Stimulated activated CD4-positive, alpha-beta T cell treated with anti-CD3 and anti-CD28 coated beads, TNF-alpha, amount 100 ng/mL, for 48 hours (primary cell): ENCODE data around the gene ZNF827.

Experiments used
- DNase-seq, 3 donors: peaks; one replicate each; pipeline ENCODE4 v3.0.0-alpha.2; 2020; ENCODE audit warnings: low read depth in 3 of 3

ZNF827 gene, protein sequence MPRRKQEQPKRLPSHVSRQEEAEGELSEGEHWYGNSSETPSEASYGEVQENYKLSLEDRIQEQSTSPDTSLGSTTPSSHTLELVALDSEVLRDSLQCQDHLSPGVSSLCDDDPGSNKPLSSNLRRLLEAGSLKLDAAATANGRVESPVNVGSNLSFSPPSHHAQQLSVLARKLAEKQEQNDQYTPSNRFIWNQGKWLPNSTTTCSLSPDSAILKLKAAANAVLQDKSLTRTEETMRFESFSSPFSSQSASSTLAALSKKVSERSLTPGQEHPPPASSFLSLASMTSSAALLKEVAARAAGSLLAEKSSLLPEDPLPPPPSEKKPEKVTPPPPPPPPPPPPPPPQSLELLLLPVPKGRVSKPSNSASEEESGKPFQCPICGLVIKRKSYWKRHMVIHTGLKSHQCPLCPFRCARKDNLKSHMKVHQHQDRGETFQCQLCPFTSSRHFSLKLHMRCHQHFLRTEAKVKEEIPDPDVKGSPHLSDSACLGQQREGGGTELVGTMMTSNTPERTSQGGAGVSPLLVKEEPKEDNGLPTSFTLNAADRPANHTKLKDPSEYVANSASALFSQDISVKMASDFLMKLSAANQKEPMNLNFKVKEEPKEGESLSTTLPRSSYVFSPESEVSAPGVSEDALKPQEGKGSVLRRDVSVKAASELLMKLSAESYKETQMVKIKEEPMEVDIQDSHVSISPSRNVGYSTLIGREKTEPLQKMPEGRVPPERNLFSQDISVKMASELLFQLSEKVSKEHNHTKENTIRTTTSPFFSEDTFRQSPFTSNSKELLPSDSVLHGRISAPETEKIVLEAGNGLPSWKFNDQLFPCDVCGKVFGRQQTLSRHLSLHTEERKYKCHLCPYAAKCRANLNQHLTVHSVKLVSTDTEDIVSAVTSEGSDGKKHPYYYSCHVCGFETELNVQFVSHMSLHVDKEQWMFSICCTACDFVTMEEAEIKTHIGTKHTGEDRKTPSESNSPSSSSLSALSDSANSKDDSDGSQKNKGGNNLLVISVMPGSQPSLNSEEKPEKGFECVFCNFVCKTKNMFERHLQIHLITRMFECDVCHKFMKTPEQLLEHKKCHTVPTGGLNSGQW

DNA sequence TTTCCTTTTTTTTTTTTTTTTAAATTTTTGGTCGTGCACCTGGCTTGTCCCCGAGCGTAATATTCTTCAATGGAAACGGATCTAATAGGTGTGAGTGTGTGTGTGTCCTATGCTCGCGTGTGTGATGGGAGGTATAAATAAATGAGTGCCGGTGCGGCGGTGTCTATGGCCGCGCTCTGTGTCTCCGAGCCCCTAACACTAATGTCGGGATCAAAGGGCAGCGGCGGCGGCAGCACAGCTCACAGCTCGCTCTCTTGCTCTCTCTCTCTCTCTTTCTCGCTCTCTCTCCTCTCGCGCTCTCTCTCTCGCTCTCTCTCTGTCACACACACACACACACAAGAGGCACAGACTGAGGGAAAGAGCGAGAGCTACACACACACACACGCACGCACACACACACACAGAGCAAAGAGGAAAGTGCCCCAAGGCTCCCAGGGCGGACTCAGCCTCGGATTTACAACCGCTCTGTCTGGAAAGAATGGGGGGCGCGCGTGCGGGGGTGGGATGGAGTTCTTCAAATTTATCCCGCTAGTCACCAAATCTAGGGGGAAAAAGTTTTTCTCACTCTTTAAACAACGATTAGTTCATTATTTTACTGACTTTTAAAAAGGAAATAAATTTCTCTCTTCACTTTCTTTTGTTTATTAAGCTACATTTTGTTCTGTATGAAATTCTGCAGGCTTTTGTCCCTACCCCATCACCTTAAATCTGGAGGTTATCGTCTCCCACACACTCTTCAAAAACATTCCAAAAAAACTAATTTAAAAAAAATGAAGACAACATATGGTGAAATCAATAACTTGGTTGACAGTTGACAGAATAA, at the start of gene ZNF827:
Gene ZNF827, minus strand, starts transcription at position 206 of the 823 bp plus-strand sequence. CDS start 416 bp downstream, outside the sequence.
- peak in 2 of 3 donors; percentile 38 to 50 for DNase-seq

GRCh38 chr4:145984563-145984962, 45.9 kb upstream of the ZNF827 start:
- DNase-seq: no peak

GRCh38 chr4:145982791-145983190, 44.2 kb upstream of the ZNF827 start:
- DNase-seq: no peak

GRCh38 chr4:145979160-145979559, 40.5 kb upstream of the ZNF827 start:
- no peak for DNase-seq

- no peak for DNase-seq
Observed at GRCh38 chr4:145976680-145977079, 38.1 kb upstream of the ZNF827 start.

- DNase-seq: no peak
Observed at GRCh38 chr4:145960012-145960411, 21.4 kb upstream of the ZNF827 start.

- DNase-seq: no peak
Observed at GRCh38 chr4:145957302-145957701, 18.7 kb upstream of the ZNF827 start.

DNA sequence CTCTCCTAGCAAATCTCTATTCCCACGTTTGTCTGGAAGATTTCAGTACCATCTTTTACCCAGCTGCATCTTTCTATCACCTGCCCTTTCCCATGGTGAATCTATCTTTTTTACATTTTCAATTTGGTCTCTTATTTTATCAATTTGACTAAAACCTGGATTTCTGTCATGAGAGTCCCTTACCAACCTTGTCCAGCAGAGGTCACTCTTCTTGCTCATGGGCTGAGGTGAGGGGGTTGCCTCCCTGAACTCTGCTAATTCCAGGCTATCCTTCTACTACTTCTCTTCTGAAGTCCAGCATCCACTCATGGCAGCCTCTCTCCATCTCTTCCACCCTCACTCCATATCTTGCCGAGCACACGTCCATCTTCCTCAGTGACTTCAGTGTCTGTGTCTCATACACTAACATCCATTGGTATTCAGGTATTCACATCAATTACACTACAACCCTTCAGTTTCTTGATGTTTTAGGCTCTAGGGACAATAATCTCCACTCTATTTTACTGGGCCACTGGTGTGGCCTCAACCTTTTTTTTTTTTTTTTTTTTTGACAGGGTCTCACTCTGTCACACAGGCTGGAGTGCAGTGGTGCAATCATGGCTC, 17.8 kb upstream of the ZNF827 start:
- no peak for DNase-seq

- DNase-seq: no peak
Observed at GRCh38 chr4:145954924-145955339, 16.3 kb upstream of the ZNF827 start.

- DNase-seq: no peak
Observed at GRCh38 chr4:145951931-145952330, 13.3 kb upstream of the ZNF827 start.

DNA sequence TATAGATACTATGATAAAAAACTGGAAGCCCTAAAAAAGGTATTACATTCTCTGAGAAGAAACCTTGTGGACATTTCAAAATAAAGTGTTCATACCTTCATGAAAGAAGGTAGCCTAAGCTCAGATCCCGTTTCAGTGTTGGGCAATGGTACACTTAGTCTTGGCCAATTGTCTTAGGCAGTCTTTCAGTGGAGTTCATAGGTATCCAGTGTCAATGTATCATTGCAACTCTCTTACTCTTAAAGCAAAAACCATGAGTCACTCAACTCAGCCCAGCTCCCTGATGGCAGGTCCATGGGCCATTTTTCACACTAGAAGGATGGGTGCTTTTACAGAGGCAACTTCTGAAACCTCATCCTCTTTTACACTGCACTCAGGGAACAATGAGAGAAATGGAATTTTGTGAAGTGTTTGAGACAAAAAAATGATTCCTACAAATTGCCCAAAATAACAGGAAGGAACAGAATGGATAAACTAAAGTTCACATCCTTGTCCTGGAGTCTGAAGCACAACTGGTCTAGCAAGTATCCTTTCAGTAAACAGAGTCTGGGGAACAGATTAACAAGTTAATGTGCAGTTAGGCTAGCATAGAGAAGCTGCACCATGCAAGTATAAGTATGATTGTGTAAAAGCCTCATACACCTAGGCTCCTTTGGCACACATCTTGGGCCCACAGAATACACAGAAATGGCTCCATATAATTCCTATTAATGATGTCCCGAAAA, 7.0 kb upstream of the ZNF827 start:
- DNase-seq: no peak

GRCh38 chr4:145944886-145945285, 6.3 kb upstream of the ZNF827 start:
- DNase-seq: no peak

- no peak for DNase-seq
Observed at GRCh38 chr4:145939856-145940255, 1.2 kb upstream of the ZNF827 start.

DNA sequence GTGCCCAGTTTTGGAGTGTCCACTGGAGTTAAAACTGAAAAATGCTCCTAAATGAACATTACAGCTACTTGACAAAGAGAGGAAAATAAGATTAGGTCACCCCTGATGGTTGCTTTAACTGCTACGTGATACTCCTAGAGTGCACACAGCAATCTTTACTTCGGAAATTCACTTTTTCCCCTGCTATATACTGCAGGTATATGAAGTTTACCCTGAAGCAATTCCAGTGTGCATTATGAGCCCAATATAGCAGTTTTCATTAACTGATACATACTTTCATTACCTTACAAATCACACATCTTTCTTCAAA, 773 bp upstream of the ZNF827 start:
- DNase-seq: no peak

- no peak for DNase-seq
Observed at GRCh38 chr4:145937971-145938611, 532 bp downstream of the ZNF827 start.

GRCh38 chr4:145936997-145937901, 1.4 kb downstream of the ZNF827 start:
- DNase-seq: no peak

- peak; percentile 20 to 51 (median 34) for DNase-seq
Observed at GRCh38 chr4:145936142-145936996, 2.3 kb downstream of the ZNF827 start.
